HEK293T (cell line): ENCODE measurements around the gene GLDN.

Experiments
- ARNT ChIP-seq: fragments of 450-650 bp; IDR thresholded peaks from 2 replicates; pipeline ENCODE4 v1.6.1; 2017; ENCODE audit warnings: mild to moderate bottlenecking
- CTBP1 ChIP-seq: fragments of 450-650 bp; IDR thresholded peaks from 2 replicates; pipeline ENCODE4 v1.6.1; 2016; ENCODE audit warnings: borderline replicate concordance
- ELF4 ChIP-seq: fragments of 450-650 bp; IDR thresholded peaks from 2 replicates; pipeline ENCODE4 v1.6.1; 2017; ENCODE audit warnings: antibody characterized with exemption
- FOXA1 ChIP-seq: fragments of 450-650 bp; IDR thresholded peaks from 2 replicates; pipeline ENCODE4 v1.6.1; 2016; ENCODE audit warnings: mild to moderate bottlenecking
- FOXK2 ChIP-seq: fragments of 450-650 bp; IDR thresholded peaks from 2 replicates; pipeline ENCODE4 v1.6.1; 2016; ENCODE audit warnings: mild to moderate bottlenecking
- HDGF ChIP-seq: fragments of 450-650 bp; IDR thresholded peaks from 2 replicates; pipeline ENCODE4 v1.6.1; 2017; ENCODE audit warnings: antibody characterized with exemption, borderline replicate concordance
- LEF1 ChIP-seq: fragments of 450-650 bp; IDR thresholded peaks from 2 replicates; pipeline ENCODE4 v1.6.1; 2017; ENCODE audit warnings: mild to moderate bottlenecking, borderline replicate concordance
- PKNOX1 ChIP-seq: fragments of 450-650 bp; IDR thresholded peaks from 2 replicates; pipeline ENCODE4 v1.6.1; 2016
- SP1 ChIP-seq: fragments of 450-650 bp; IDR thresholded peaks from 2 replicates; pipeline ENCODE4 v1.6.1; 2017
- SUZ12 ChIP-seq: fragments of 450-650 bp; IDR thresholded peaks from 2 replicates; pipeline ENCODE4 v1.6.1; 2016; ENCODE audit warnings: mild to moderate bottlenecking
- ZNF384 ChIP-seq: fragments of 450-650 bp; IDR thresholded peaks from 2 replicates; pipeline ENCODE4 v1.6.1; 2016

- TF ChIP-seq HDGF (no peak), ZNF384 (no peak), FOXK2 (no peak), FOXA1 (no peak), LEF1 (no peak), ARNT (no peak), CTBP1 (no peak), ELF4 (no peak), SUZ12 (no peak), PKNOX1 (no peak), SP1 (no peak)
Measured at GRCh38 chr15:51348688-51349087, 7.2 kb downstream of the GLDN start.
